ENCODE measurements around the gene TLE3.

DNA sequence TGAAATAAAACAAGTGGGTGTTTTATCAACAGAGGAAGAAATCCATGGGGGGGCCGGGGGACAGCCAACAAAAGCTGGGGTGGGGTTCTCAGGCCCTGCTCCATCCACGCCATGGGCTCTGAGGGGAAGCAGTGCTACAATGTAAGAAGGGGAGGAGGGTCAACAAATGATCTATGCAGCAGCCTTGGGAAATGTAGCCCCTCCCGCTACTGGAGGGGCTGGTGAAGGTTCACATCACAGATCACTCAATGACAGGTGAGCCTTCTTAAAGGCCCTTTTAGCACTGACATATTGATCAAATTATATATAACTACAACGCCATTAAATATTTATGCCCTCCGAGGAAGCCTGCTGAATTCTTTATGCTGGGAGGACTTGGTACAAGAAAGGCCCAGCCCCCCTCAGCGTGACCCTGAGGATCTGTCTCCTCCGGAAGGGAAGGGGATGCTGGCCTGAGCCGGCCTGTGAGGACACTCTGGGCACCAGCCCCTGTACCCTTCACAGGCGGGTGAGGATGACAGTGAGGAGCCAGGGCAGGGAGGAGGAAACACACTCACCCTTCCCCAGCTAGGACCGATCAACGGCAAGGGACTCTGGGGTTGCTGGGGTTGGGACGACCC, 15.3 kb downstream of the TLE3 start:
- no peak for TF ChIP-seq EZH2 (IDR thresholded peaks at IDR 0.05; ENCODE audit: low read length)
- TF ChIP-seq, protein P1, sequence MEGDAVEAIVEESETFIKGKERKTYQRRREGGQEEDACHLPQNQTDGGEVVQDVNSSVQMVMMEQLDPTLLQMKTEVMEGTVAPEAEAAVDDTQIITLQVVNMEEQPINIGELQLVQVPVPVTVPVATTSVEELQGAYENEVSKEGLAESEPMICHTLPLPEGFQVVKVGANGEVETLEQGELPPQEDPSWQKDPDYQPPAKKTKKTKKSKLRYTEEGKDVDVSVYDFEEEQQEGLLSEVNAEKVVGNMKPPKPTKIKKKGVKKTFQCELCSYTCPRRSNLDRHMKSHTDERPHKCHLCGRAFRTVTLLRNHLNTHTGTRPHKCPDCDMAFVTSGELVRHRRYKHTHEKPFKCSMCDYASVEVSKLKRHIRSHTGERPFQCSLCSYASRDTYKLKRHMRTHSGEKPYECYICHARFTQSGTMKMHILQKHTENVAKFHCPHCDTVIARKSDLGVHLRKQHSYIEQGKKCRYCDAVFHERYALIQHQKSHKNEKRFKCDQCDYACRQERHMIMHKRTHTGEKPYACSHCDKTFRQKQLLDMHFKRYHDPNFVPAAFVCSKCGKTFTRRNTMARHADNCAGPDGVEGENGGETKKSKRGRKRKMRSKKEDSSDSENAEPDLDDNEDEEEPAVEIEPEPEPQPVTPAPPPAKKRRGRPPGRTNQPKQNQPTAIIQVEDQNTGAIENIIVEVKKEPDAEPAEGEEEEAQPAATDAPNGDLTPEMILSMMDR (optimal IDR thresholded peaks at IDR 0.05 in 1 of 3, IDR thresholded peaks at IDR 0.05 in 1 of 3, conservative IDR thresholded peaks at IDR 0.05 in 1 of 3; ENCODE audit: extremely low read depth in 1 of 3, insufficient read depth in 2 of 3, low read length in 3 of 3): no peak
